Astrocyte (in vitro differentiated cells and primary cell): ENCODE data around the gene PPP3CA.

Experiments
- EZH2 ChIP-seq: IDR thresholded peaks from 2 replicates; pipeline ENCODE4 v1.6.1; 2012; ENCODE audit warnings: mild to moderate bottlenecking, low read length, inconsistent platforms; ENCODE audit not compliant: insufficient read depth
- TF ChIP-seq, protein P1 (sequence below): IDR thresholded peaks from 2 replicates; pipeline ENCODE4 v1.5.1; 2011; ENCODE audit warnings: low read depth, mild to moderate bottlenecking, inconsistent platforms, low read length, moderate library complexity; ENCODE audit not compliant: insufficient read depth

DNA sequence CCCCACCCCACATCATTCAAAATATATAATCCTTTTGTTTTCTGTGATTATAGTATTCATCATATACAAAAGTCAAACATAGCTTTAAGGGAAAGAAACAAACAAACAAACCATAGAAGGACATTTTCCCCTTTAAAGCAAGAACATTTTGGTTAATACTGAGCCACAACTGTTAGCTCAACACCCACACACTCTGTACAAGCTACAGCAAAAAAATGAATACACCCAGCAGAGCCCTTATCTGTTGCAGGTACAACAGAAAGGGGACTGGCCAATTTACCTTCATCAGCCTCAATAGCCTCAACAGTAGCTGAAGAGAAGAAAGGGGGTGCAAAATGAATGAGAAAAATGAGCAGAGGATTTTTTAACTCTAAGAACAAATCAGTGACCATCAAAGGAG is 318.4 kb downstream of the PPP3CA start:
- TF ChIP-seq, protein P1, sequence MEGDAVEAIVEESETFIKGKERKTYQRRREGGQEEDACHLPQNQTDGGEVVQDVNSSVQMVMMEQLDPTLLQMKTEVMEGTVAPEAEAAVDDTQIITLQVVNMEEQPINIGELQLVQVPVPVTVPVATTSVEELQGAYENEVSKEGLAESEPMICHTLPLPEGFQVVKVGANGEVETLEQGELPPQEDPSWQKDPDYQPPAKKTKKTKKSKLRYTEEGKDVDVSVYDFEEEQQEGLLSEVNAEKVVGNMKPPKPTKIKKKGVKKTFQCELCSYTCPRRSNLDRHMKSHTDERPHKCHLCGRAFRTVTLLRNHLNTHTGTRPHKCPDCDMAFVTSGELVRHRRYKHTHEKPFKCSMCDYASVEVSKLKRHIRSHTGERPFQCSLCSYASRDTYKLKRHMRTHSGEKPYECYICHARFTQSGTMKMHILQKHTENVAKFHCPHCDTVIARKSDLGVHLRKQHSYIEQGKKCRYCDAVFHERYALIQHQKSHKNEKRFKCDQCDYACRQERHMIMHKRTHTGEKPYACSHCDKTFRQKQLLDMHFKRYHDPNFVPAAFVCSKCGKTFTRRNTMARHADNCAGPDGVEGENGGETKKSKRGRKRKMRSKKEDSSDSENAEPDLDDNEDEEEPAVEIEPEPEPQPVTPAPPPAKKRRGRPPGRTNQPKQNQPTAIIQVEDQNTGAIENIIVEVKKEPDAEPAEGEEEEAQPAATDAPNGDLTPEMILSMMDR: no peak
- TF ChIP-seq EZH2: no peak
